Stomach (tissue), 4 donors: Measurements from ENCODE around the gene GLRA2.

Experiments used
- POLR2A ChIP-seq, 4 donors: fragments of 450-650 bp; IDR thresholded peaks; one replicate each; pipeline ENCODE4 v1.6.1; 2016; ENCODE audit warnings: antibody characterized with exemption in 4 of 4, control low read depth in 2 of 4, mild to moderate bottlenecking in 1 of 4, moderate library complexity in 1 of 4
- POLR2AphosphoS5 ChIP-seq, 3 donors: sonication (generic); formaldehyde crosslinking; IDR thresholded peaks; one replicate each; pipeline ENCODE4 v1.6.1; 2016; ENCODE audit warnings: antibody characterized with exemption in 3 of 3
- TF ChIP-seq, protein P1 (sequence below), 7 experiments: fragments of 450-650 bp in 4 of 7; fragments of 200-600 bp in 3 of 7; sonication (generic) in 3 of 7; IDR thresholded peaks; one replicate each; pipeline ENCODE4 v1.5.1; 2016 to 2019; ENCODE audit warnings: antibody characterized with exemption in 7 of 7, control low read depth in 2 of 7, mild to moderate bottlenecking in 1 of 7

GRCh38 chrX:14616836-14617235 is 87.5 kb downstream of the GLRA2 start:
- no peak for TF ChIP-seq POLR2A (IDR thresholded peaks at IDR 0.05)
- TF ChIP-seq, protein P1, sequence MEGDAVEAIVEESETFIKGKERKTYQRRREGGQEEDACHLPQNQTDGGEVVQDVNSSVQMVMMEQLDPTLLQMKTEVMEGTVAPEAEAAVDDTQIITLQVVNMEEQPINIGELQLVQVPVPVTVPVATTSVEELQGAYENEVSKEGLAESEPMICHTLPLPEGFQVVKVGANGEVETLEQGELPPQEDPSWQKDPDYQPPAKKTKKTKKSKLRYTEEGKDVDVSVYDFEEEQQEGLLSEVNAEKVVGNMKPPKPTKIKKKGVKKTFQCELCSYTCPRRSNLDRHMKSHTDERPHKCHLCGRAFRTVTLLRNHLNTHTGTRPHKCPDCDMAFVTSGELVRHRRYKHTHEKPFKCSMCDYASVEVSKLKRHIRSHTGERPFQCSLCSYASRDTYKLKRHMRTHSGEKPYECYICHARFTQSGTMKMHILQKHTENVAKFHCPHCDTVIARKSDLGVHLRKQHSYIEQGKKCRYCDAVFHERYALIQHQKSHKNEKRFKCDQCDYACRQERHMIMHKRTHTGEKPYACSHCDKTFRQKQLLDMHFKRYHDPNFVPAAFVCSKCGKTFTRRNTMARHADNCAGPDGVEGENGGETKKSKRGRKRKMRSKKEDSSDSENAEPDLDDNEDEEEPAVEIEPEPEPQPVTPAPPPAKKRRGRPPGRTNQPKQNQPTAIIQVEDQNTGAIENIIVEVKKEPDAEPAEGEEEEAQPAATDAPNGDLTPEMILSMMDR (IDR thresholded peaks at IDR 0.05) = no peak
- TF ChIP-seq POLR2AphosphoS5 (IDR thresholded peaks at IDR 0.05) = no peak
